Activated CD8-positive, alpha-beta memory T cell treated with anti-CD3 and anti-CD28 coated beads for 1 hour (primary cell): Measurements from ENCODE around the gene MDP1.
"Not testable (repeated sequence)": the region's sequence is repeated elsewhere in the genome, so short reads cannot be mapped to it uniquely, and the experiment has no call there.

ENCODE experiments used
- DNase-seq, 2 donors: peaks; one replicate each; pipeline ENCODE4 v3.0.0-alpha.2; 2020; ENCODE audit warnings: low read depth in 1 of 2; ENCODE audit errors: extremely low read depth in 1 of 2

Gene MDP1

DNA sequence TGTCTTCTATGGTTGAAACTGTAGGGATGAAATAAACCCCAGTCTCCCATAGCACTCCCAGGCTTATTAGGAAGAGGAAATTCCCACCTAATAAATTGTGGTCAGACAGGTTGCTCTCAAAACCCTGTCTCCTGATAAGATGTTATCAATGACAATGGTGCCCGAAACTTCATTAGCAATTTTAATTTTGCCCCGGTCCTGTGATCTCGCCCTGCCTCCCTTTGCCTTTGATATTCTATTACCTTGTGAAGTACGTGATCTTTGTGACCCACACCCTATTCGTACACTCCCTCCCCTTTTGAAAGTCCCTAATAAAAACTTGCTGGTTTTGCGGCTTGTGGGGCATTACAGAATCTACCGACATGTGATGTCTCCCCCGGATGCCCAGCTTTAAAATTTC, 13.3 kb downstream of the MDP1 start:
- not testable (repeated sequence) for DNase-seq

DNA sequence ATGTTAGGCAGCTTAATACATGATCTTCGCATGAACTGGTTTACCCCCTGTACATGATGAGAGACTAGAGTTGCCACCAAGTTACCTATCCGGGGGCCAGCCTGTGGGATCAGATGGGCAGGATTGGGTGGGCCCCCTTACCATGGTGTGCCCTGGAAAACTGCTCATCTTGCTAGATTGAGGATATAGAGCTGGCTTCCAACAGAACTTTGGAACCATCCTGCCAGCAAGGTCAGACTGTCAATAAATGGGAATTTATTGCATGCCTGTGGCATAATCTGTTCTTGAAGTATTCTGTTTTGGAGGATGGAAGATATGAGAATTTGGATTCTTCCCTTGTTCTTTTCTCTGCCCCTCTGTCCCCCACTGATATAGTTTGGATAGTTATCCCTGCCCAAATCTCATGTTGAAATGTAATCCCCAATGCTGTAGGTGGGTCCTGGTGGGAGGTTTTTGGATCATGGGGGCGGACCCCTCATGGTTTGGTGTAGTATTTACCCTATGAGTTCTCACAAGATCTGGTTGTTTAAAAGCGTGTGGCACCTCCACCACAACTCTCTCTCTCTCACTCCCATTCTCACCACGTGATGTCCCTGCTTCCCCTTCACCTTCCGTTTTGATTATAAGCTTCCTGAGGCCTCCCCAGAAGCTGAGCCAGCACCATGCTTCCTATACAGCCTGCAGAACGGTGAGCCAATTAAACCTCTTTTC, 16.9 kb downstream of the MDP1 start:
- no peak for DNase-seq

DNA sequence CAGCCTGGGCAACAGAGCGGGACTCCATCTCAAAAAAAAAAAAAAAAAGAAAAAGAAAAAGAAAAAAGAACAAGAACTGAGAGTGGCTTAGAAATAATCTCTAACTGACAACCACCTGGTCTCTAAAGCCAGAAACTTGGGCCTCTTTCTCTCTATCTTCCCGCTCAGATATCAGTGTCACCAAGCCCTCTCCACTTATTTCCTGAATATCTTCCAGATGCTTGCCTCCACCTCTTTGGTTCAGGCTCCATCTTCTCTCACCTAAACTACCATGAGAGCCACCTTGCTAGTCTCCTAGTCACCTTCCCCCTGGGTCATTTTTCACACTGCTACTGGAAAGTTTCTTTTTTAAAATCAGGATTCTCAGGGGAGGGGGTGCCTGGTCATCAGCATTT, 18.8 kb downstream of the MDP1 start:
- DNase-seq = no peak

DNA sequence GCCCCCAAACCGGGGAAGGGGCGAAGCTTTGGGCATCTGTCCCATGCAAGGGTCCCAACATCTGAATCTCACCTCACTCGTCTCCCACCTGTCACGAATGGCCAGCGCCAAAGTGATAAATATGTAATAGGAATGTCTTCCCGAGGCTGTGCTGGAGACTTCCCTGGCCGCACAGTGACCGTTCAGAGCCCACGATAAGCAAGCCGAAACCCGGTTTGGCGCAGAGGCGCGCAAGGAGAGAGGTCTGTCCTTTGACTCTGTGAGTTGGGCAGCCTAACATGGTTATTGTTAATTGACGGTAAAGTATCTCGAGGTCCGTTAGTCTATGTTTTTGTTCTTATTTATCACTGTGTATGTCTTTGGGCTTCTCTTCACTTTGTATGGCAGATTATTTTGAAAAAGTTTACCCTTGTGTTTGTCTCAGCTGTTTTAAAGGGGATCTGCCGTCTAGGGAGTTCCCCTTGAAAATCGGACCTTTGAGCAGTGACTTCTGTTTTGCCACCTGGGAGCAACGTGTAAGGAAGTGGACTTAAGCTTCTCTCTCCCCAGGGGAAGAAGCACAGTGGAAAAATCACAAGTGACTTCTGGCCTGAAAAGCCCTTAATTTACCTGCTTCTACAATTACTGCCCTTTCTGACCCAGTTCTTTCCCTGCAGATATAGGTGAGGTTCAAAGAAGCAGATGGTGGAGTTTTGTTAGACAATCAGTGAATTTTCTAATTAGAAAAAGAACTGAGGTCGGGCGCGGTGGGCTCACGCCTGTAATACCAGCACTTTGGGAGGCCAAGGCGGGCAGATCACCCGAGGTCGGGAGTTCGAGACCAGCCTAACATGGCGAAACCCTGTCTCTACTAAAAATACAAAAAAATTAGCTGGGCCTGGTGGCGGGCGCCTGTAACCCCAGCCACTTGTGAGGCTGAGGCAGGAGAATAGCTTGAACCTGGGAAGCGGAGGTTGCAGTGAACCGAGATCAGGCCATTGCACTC, 19.5 kb downstream of the MDP1 start:
- DNase-seq = no peak

DNA sequence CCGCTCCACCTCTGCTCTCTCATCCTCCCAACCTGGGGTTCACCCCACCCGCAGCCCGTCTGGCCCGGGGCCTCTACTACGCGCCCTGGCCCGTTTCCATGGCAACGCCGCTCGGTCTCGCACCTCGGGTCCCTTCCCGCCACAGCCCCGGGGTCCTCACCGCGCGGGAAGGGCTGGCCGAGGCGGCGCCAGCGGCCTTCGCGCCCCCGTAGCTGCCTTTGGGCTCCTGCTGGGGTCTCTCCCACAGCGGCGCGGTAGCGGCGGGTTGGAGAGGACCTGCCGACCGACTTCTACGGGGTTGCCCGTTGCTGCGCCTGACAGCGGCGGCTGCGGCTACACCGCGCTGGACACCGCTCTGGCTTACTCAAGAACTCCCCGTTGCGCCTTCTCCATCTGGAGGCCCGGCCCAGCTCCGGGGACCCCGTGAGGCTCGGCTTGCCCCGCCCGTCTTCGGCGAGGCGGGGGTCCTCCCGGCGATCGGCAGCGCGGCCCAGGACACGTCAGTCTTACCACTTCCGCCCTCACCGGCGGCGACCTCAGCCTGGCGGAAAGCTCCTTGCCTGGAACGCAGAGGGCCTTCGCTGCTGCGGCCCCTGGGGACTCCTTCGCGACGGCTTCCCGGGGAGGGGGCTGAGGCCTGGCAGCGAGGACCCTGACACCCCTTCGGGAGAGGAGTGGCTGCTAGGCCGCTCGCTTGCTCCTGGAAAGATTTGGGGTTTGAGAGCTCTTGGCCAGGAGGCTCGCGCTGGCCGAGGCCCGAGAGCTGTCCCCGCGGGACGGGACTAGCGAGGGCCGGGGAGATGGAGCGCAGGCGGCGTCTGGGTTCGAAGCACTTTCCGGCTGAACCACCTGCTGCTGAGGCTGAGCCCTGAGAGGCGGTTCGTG, 20.4 kb downstream of the MDP1 start, which contains the start of gene TM9SF1:
Gene TM9SF1 (minus strand): TSS at position 256 of the 885 bp plus-strand sequence. CDS start 422 bp downstream, outside the sequence.
- DNase-seq = peak; percentile 79 to 81

DNA sequence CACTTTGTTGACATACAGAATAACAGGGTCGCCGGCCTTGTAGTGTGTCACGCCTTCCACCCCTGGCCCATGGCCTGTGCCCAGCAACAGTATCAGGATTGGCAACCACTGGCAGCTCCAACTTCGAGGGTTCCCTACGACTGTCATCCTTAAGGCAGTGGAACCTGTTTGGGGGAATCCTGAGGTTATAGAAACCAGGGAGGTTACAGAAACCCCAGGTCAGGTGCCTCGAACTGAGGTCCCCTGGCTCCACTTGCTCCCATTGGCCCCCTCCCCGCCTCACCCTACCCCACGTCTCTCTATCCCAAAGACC, 21.0 kb downstream of the MDP1 start:
- no peak for DNase-seq

DNA sequence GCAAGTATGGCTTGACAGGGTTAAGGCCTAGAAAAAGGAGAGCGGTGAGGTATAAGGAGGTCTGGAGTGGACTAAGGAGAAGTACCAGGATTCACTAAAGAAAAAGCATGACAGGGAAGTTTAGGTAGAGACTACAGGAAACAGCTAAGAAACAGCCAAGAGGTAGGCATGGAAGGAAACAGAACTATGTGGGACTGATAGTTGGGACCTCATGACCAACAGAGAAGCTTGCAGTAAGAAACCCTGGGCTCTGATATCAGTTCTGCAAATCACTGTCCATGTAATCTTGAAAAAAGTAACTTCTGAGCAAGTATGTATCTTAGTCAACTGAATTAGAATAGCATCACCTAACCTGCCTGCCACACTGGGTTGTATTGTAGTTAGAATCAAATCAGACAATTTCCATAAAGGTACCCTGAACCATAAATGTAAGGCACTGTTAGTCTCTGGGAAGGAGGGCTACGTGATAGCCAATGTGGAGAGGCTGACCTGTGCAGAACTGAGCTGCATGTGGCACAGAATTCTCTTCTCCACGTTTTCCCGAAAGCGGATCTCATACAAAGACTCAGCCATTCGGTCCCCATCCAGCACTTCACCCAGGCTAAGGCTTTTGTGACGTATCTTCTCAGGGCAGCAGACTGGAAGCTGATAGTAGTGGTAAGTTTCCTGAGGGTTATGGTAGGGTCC, 21.5 kb downstream of the MDP1 start:
- DNase-seq = no peak

DNA sequence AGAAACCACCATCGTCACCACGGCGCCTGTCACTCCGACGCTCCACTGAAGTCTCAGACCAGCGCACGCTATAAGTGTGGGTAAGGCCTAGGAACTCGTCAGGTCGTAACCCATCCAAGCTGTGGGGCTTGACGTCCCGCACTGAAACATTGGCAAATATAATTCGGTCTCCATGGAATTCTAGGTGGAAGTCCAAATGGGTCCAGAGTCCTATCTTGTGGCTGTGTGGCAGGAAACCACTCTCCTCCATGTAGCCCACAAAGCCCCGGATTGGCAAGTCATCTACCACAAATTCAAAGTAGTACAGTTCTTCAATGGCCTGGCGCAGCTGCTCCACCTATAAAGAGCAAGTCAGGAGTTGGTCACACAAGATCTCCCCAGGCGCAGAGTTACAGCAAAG, 22.9 kb downstream of the MDP1 start:
- no peak for DNase-seq

DNA sequence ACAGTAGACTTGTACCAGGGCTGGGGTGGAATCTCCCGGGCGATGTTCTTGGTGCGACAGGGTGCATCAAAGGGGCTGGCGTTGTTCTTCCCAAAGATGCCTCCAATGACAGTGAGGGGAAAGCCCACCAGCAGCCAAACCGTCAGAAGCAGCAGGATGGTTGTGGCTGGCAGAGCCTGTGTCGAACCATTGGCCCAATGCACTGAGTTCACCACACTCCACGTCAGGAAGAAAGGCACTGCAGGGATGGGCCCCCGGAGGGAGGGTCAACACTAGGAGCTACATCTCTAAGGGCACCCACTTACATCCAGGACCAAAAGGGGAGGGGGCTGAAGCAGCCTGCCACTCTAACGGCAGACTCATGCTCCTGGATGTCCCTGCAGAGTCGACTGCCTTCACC, 25.4 kb downstream of the MDP1 start:
- DNase-seq = no peak

DNA sequence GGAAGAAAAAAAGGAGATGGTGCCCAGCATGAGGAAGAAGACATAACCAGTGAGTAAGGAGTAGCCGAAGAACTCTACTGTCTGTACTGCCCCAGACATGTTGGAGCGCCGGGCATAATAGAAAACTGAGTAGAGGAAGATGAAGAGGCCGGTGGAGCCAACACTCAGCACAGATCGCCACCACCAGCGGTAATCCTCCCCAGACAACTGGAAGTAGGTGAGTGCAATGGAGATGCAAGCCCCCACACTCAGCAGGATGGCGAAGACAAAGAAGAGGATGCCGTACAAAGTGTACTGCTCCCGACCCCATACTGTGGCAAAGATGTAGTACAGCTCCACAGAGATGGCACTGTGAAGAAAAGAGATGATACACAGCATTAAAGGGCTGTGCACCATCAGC, 26.4 kb downstream of the MDP1 start:
- DNase-seq = no peak

DNA sequence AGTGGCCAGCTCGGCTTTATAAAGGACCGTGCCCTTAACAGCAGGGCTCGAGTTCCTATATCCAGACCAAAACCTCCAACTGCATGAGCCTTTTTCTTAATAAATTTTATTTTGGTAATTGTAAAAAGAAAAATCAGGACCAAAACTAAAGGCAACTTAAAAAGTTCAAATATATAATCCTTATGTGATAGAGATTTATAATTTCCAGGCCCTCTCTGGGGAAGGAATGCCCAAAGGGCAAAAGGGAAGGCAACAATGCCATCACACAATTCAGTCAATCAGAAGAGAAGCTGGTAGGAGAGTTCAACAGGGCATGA, 26.8 kb downstream of the MDP1 start:
- no peak for DNase-seq

DNA sequence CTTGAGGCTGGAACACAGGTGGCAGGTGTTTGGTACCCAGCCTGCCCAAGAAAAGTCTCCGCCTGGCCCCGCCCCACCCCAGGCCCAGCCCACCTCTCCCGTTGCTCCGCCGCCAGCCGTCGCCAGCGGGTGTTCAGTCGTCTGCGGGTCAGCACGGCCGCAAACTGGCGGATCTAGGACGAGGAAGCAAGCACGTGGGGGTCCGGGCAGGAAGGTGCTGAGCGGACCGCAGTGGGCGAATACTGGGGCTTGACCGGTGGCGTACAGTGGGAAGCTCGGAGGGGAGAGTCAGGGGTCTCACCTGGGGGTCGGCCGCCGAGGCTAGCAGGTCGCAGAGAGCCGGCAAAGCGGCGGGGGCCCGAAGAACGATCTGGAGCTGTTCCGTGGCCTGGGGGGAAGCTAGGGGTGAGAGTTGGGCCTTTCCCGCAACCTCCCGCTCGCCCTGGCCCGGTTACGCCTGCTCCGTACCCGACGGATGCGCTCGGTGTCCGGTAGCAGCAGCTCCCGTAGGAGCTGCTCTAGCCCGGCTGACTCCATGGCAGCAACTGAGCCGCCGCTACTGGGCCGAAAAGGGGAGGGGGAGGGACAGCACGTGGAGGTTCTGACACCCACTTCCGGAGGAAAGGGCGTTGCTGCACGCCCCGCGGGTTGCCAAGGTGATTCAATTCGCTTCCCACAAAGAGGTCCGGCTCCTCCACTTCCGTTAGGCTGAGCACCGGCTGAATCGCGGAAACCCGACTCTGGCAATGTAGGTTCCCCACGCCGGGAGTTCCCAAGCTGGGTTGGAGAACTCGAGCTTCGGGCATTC, 27.4 kb downstream of the MDP1 start, which contains the start of gene IPO4:
Gene IPO4 (minus strand): TSS at position 566 of the 808 bp plus-strand sequence. CDS start 29 bp downstream, at position 537.
- peak; percentile 89 to 91 for DNase-seq

DNA sequence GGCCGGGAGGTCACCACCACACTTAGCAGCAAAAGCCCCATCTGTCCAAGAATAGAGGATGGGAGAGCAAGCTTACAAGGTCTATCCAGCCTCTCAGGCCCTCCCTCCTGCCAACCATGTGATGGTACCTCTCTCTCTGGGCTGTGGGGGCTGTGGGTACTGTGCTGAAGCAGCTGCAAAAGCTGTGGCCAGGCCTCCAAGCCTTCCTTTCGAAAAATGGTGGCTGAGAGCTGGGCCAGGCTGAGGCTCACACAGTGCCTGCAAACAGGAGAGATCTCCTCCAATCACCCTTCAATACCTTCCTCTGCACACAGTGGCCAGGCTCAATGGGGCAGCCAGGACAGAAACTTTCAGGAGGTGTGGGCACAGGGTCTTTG, 28.3 kb downstream of the MDP1 start:
- no peak for DNase-seq

DNA sequence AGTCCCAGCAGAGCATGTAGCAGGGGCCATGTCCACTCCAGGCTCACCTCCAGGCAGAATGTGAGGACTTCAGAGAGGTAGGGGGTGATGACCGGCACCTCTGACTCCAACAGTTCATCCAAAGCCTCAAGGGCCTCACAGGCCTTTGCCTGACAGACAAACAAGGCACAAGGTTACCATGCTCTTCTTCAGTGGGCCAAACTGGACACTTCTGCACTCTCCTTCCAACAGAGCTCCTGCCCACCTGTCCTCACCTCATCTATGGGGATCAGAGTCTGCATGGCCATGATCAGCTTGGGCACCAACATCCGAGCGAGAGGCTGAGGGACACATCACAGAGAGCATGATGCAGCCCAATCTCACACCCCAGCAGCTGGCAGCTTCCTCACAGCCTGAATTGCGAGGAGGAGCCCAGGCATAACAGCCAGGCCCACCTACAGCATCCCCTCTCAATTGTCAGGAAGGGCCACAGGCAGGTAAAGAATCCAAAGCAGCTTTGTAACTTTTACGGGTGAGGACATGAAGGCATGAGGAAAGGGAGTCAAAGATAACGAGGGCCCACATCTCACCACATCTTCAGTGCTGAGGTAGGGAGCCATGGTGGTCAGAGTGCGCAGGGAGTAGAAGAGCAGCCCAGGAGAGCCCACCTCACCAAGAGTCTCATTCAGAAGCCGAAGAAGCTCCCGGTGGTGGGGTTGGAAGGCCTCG, 28.9 kb downstream of the MDP1 start:
- DNase-seq = no peak

DNA sequence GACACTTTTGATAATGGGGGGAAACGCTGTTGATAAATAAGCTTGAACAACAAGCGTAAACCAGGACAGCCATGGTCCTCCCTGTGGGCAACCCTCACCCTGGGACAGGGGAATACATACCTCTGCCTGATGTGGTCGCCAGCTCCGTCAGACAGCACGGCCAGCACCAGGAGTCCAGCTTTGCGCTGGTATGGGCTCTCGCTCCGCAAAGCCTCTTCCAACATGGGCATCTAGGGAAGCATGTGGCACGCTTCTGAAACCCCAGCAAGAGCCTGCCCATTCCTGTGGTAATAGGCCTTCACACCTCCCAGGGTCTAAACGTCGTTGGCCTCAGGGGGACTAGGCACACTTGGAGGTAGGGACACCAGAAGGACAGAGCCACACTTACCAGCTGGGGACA, 30.1 kb downstream of the MDP1 start:
- DNase-seq = no peak

DNA sequence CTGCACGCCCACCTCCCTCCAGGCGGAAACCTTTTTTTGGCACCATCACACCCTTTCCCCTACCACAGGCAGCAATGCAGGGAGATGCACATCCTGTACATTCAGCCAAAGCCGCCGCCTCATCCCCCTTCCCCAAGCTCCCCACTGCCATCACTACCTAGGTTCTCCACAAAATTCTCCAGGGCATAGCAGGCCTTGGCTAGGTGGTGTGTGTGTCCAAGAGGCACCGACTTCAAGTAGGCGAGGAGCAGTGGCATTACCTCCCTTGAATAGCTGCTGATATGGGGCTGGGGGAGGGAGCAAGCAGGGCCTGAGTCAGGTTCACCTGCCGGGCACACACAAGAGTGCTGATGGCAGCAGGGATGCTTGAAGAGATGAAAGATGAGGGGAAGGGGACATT, 30.8 kb downstream of the MDP1 start:
- DNase-seq = no peak

DNA sequence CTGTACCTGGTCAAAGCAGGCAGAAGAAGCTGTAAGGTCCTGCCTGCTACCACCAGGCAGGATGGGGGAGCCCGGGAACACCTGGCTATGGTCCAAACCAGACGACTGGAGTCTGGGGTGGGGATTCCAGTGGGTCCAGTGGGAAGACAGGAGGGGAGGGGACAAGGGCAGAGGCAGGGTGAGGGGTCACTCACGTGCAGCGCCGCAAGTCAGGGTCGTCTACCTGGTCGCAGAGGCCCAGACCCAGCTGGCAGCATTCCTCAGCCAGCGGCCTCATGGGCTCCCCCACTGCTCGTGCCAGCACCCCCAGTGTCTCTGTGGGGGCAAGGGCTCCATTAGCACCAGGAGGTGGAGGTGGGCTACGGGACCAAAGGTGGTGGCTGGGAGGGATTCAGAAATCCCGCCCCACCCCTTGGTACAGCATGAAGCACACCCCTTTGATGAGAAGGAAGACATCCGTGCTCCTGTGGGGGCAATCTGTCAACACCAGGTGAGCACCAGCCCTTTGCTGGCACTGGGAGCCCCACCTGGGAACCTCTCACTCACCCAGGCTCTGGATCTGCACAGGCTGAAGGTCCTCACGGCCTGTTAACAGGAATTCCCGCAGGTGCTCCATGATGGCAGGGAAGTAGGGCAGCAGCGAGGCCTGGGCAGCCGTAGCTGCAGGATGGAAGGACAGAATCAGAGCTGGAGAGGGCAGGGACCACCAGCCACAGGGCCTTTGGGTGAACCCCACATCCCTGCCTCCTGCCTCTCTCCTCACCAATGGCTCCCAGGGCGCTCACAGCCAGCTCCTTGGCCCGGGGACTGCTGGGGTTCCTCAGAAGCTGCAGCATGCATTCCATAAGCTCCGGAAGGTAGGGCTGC, 31.5 kb downstream of the MDP1 start:
- DNase-seq = no peak

DNA sequence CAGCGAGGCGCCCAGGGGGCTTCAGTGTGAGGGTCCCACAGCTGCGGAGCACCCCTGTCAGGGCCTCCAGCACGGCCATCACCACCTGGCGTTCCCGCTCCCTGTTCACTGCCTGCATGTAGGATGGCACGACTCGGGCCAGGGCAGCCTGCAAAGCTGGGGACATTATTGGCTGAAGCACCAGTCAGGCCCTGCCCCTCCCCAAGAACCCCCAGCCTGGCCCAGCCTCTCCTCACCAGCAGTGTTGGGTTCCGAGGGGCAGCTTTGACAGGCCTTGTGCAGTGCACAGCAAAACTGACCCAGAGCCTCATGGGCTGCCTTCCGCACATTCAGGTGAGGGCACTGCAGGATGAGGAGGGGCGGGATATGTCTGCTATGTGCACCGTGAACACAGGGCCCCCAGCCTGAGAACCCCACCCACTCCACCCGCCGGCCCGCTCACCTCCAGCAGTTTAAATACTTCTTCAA, 32.8 kb downstream of the MDP1 start:
- no peak for DNase-seq
